ENCODE measurements around the gene FUNDC2.
"Not testable (repeated sequence)": the region's sequence is repeated elsewhere in the genome, so short reads cannot be mapped to it uniquely, and the experiment has no call there.

GRCh38 chrX:155006379-155006778 lies 20.3 kb upstream of the FUNDC2 start:
- TF ChIP-seq CTCF (IDR thresholded peaks at IDR 0.05 in 8 of 11, conservative IDR thresholded peaks at IDR 0.05 in 3 of 11); POLR2A (IDR thresholded peaks at IDR 0.05): not testable (repeated sequence)

Data from spleen (tissue), 7 donors.